Right atrium auricular region (tissue), 2 donors: Measurements from ENCODE around the gene LIM2. TPM values are rescaled to one million over a fixed set of nuclear protein-coding genes. Genes with fewer than 3 reads are reported as not detected.
"Not testable (repeated sequence)": the region's sequence is repeated elsewhere in the genome, so short reads cannot be mapped to it uniquely, and the experiment has no call there.

Experiments used
- DNase-seq: peaks from one replicate; pipeline ENCODE4 v3.0.0-alpha.2; 2019; ENCODE audit warnings: low spot score
- H3K27ac ChIP-seq, 2 donors: fragments of 200-600 bp; sonication (generic); 1 replicate in 1 of 2; 2 replicates in 1 of 2; pipeline ENCODE4 v1.5.1; 2016 to 2019
- H3K27me3 ChIP-seq, 2 donors: fragments of 200-600 bp; sonication (generic); one replicate each; pipeline versions ENCODE4 v1.5.1 to v1.6.0; 2017 to 2019
- H3K36me3 ChIP-seq: fragments of 200-600 bp; sonication (generic); one replicate; pipeline ENCODE4 v1.5.1; 2016
- H3K4me1 ChIP-seq, 2 donors: fragments of 200-600 bp; sonication (generic); one replicate each; pipeline versions ENCODE4 v1.5.1 to v1.6.0; 2017 to 2019
- H3K4me3 ChIP-seq, 2 donors: fragments of 200-600 bp; sonication (generic); 1 replicate in 1 of 2; 2 replicates in 1 of 2; pipeline ENCODE4 v1.5.1; 2017 to 2019; ENCODE audit warnings: mild to moderate bottlenecking in 1 of 2, moderate library complexity in 1 of 2
- H3K9me3 ChIP-seq, 2 donors: fragments of 200-600 bp; sonication (generic); one replicate each; pipeline ENCODE4 v1.5.1; 2019
- total RNA-seq, 2 donors: library from RNA; depleted of rRNA; stranded (reverse); fragments of >200 nt; gene quantifications; one replicate each; pipeline ENCODE4 v1.1.0, GENCODE V29; 2016
- TF ChIP-seq, protein P1 (sequence below), 2 donors: fragments of 200-600 bp; sonication (generic); IDR thresholded peaks; one replicate each; pipeline ENCODE4 v1.5.1; 2019; ENCODE audit warnings: antibody characterized with exemption in 2 of 2

The LIM2 gene
- total RNA-seq, 2 donors from 2014 or later = not detected

DNA sequence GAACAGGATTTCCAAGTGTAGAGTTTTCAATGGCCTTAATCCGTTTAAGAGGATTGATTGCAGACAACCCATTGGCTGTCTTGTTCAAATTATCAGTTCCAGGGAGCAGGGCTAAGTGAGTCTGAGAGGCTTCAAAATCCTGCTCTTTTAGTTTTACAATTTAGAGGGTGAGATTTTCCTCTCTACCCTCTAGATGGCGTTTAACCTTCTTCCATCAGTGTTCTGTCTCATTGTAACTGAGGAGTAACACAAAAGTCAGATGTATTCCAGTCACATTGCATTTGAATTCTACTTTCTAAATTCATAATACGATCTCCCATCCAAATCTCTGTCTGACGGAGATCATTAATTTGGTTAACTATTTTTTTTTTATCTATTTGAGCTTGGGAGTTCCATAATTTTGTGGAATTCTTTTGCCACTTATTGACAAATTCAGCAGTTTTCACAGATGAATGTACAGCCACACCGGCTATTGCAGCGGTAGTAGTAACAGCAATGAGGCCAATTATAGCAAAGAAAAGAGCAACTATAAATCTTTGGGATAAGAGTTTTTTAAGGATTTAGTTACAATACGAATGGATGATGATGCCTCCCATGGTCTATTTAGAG, 10.4 kb upstream of the LIM2 start:
- TF ChIP-seq, protein P1, sequence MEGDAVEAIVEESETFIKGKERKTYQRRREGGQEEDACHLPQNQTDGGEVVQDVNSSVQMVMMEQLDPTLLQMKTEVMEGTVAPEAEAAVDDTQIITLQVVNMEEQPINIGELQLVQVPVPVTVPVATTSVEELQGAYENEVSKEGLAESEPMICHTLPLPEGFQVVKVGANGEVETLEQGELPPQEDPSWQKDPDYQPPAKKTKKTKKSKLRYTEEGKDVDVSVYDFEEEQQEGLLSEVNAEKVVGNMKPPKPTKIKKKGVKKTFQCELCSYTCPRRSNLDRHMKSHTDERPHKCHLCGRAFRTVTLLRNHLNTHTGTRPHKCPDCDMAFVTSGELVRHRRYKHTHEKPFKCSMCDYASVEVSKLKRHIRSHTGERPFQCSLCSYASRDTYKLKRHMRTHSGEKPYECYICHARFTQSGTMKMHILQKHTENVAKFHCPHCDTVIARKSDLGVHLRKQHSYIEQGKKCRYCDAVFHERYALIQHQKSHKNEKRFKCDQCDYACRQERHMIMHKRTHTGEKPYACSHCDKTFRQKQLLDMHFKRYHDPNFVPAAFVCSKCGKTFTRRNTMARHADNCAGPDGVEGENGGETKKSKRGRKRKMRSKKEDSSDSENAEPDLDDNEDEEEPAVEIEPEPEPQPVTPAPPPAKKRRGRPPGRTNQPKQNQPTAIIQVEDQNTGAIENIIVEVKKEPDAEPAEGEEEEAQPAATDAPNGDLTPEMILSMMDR (IDR thresholded peaks at IDR 0.05) = peak; percentile 29 to 61

DNA sequence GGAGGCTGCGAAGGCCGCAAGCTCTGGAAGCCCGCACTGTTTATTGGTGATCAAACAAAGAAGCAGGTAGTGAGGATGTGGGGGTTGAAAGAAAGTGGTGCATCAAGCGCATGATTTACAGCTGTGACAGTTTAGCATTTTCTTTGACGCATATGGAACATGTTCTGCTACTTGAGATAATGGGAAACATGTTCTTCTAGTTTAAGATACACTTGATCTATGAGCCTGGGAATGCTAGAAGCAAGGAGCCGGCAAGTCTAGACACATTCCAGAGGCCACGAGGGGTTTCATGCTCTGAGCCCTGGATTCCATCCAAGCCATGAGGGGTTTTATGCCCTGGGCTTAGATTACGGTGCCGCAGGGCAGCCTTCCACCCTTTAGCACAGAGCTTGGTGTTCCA, 9.7 kb upstream of the LIM2 start:
- not testable (repeated sequence) for H3K27ac ChIP-seq, H3K27me3 ChIP-seq, DNase-seq, H3K4me3 ChIP-seq, H3K9me3 ChIP-seq, H3K36me3 ChIP-seq
- H3K4me1 ChIP-seq = peaks cover 0 to 11% of the 10 kb centered on the region in 2 donors

More for the DNA sequence above, 10.4 kb upstream of the LIM2 start:
- no peak overlapping the region for H3K4me3 ChIP-seq
- peaks cover 6 to 10% of the 10 kb centered on the region in 2 donors for H3K9me3 ChIP-seq
- DNase-seq = no peak
- peaks cover 0 to 11% of the 10 kb centered on the region in 2 donors for H3K4me1 ChIP-seq
- no peaks in the 10 kb centered on the region for H3K36me3 ChIP-seq
- no peak overlapping the region for H3K27ac ChIP-seq
- H3K27me3 ChIP-seq = no peaks in the 10 kb centered on the region

DNA sequence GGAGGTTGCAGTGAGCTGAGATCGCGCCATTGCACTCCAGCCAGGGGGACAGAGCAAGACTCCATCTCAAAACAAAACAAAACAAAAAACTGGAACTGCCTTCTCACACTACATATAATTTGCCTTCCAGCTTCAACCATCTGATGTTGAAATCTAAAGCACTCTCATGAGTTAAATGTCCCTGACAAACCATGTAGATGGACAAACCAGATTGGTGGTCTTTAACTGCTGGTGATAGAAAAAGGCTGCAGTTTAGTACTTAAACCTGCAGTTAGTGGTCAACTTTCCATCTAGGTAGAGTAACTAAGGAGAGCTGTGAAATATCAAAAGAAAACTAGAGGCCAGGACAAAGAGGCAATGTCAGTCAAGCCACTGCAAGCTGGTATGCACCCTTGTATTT, 8.4 kb upstream of the LIM2 start:
- Histone ChIP-seq H3K4me3 (no peak overlapping the region), H3K27ac (no peak overlapping the region), H3K4me1 (peaks cover 0 to 11% of the 10 kb centered on the region in 2 donors), H3K9me3 (no peaks in the 10 kb centered on the region), H3K36me3 (no peaks in the 10 kb centered on the region), H3K27me3 (no peaks in the 10 kb centered on the region)
- TF ChIP-seq, protein P1 (IDR thresholded peaks at IDR 0.05) = no peak
- DNase-seq = no peak

DNA sequence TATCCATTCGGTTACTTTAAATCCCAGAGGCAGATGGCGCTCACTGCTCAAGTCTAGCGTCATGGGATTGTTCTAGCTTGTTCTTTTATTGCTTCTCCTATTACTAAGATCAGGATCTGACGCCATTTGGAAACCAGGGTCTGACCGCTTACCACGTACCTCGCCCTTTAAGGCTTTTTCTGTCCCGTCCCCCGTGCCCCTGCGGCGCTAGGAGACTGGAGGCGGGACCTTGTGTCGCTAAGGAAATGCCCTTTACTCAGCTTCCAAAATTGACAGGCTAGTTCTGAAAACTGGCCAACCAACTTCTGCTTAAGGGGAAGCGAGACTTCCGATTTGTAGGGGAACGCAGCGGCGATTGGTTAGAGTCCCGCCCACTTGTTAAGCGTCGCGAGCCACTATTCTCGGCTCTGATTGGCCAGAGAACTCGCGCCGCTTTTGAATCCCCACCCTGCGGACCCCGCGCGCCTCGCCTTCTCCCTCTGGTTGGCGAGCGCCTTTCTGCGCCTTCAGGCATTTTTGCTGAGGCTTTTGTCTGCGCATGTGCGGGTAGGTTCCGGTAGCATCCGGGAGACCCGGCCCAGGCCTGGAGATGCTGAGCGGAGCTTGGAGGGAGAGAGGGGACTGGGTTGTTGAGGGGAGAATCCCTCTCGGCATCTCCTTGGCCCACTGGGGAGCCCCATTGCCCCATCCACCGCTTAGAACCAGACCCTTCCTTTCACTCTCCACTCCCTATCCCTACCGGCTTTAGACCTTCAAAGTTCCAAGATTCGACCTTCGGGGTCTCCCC, 6.5 kb upstream of the LIM2 start:
- Histone ChIP-seq H3K27me3 (no peaks in the 10 kb centered on the region), H3K9me3 (no peaks in the 10 kb centered on the region), H3K4me1 (peaks cover 0 to 11% of the 10 kb centered on the region in 2 donors), H3K36me3 (no peaks in the 10 kb centered on the region), H3K4me3 (peak overlapping the region; percentile 26 to 46), H3K27ac (peak overlapping the region; percentile 73 to 74)
- peak; percentile 95 for DNase-seq
- TF ChIP-seq, protein P1 (IDR thresholded peaks at IDR 0.05) = no peak

DNA sequence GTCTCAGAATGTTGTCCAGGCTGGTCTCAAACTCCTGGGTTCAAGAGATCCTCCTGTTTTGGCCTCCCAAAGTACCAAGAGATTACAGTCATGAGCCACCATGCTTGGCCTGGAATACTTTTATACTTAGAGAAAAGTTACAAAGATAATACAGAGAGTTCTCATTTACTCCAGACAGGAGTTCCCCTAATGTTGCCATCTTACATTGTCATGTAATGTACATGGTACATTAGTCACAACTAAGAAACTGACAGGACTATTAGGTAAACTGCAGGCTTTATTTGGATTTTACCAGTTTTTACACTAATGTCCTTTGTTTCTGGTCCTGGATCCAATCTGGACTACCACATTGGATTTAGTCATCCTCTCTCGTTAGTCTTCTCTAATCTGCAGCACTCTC, 4.9 kb upstream of the LIM2 start:
- Histone ChIP-seq H3K4me1 (peaks cover 0 to 11% of the 10 kb centered on the region in 2 donors), H3K27ac (no peak overlapping the region), H3K27me3 (no peaks in the 10 kb centered on the region), H3K4me3 (no peak overlapping the region), H3K9me3 (no peaks in the 10 kb centered on the region), H3K36me3 (no peaks in the 10 kb centered on the region)
- TF ChIP-seq, protein P1 (IDR thresholded peaks at IDR 0.05) = no peak
- DNase-seq = no peak

DNA sequence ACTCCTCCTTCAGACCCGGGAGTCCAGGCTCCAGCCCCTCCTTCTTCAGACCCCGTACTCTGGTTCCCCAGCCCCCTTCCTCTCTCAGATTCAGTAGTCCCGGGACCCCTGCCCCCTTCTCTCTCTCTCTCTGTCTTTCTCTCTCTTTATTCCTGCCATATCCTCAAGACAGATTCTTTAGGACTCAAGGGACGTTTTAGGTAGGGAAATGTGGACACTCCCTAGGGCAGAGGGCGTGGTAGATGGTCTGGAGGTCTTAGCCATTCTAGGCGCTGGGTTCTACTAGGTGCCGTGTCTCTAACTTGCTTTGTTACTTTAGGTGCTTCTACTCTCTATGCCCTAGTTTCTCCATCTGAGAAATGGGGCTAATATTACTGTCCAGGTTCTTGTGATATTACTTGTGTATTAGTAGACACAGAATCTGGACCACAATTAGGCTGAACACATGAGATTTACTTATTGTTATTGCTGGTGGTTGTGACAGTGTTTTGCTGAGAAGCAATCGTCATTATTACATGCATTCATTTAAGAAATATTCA, 3.4 kb upstream of the LIM2 start:
- Histone ChIP-seq H3K4me3 (no peak overlapping the region), H3K27ac (no peak overlapping the region), H3K36me3 (no peaks in the 10 kb centered on the region), H3K9me3 (no peaks in the 10 kb centered on the region), H3K4me1 (peaks cover 0 to 11% of the 10 kb centered on the region in 2 donors), H3K27me3 (no peaks in the 10 kb centered on the region)
- TF ChIP-seq, protein P1 (IDR thresholded peaks at IDR 0.05) = no peak
- no peak for DNase-seq
